GM12891 (cell line): ENCODE results near the gene PTCSC3.

ENCODE experiments used
- DNase-seq: peaks from one replicate; pipeline ENCODE4 v3.0.0; 2011; ENCODE audit warnings: low spot score; ENCODE audit not compliant: insufficient read length
- FAIRE-seq: peaks from 2 replicates; lab custom pipeline; 2011; peaks lifted over from hg19 to GRCh38; lab: Jason Lieb, UNC
- PAX5 ChIP-seq: IDR thresholded peaks from 2 replicates; pipeline ENCODE4 v1.6.1; 2011; ENCODE audit warnings: low read length, moderate library complexity, mild to moderate bottlenecking; ENCODE audit not compliant: insufficient read depth, severe bottlenecking
- POLR2A ChIP-seq: IDR thresholded peaks from 2 replicates; pipeline ENCODE4 v1.6.1; 2011; ENCODE audit warnings: low read depth, low read length, control low read depth
- POLR2AphosphoS5 ChIP-seq: IDR thresholded peaks from 2 replicates; pipeline ENCODE4 v1.6.1; 2011; ENCODE audit warnings: low read depth, low read length, control low read depth
- POU2F2 ChIP-seq: IDR thresholded peaks from 2 replicates; pipeline ENCODE4 v1.6.1; 2011; ENCODE audit warnings: low read depth, mild to moderate bottlenecking, control low read depth, low read length, moderate library complexity
- SPI1 ChIP-seq: IDR thresholded peaks from 2 replicates; pipeline ENCODE4 v1.6.1; 2011; ENCODE audit warnings: low read depth, low read length, control low read depth
- TAF1 ChIP-seq: IDR thresholded peaks from 2 replicates; pipeline ENCODE4 v1.6.1; 2011; ENCODE audit warnings: low read depth, low read length, control low read depth

PTCSC3 gene

GRCh38 chr14:36091096-36091495, 85.4 kb downstream of the PTCSC3 start:
- FAIRE-seq (no peak), DNase-seq (no peak)
- TF ChIP-seq PAX5 (no peak), POLR2A (no peak), POU2F2 (no peak)

- TF ChIP-seq POU2F2 (no peak), SPI1 (no peak), POLR2AphosphoS5 (no peak)
- DNase-seq, result no peak
- FAIRE-seq, result no peak
Observed at GRCh38 chr14:36087411-36087810, 89.1 kb downstream of the PTCSC3 start.

GRCh38 chr14:36086629-36087395, 89.7 kb downstream of the PTCSC3 start:
- TF ChIP-seq SPI1 (no peak), POU2F2 (no peak), PAX5 (no peak), POLR2AphosphoS5 (no peak)
- DNase-seq (no peak), FAIRE-seq (no peak)

- DNase-seq, result no peak
- TF ChIP-seq POLR2A (no peak), POU2F2 (no peak), PAX5 (no peak), SPI1 (no peak), TAF1 (no peak), POLR2AphosphoS5 (no peak)
- no peak for FAIRE-seq
Observed at GRCh38 chr14:36085861-36086260, 90.7 kb downstream of the PTCSC3 start.
